A549 treated with CpdA at 1 μM for 4 hours (cell line): Measurements from ENCODE around the gene IL21R. TPM values are rescaled to one million over a fixed set of nuclear protein-coding genes. Genes with fewer than 3 reads are reported as not detected.

Experiments used
- total RNA-seq: library from RNA; stranded (reverse); fragments of 200-300 nt; extraction: Qiagen RNA extraction; gene quantifications from 5 replicates; pipeline ENCODE4 v1.2.3, GENCODE V29; 2022; ENCODE audit warnings: low read depth

Gene IL21R
- 0.02 to 0.04 TPM in 2 of 5 replicates, not detected in the others for total RNA-seq

GRCh38 chr16:27401768-27402568 is at the start of gene IL21R:
IL21R (plus strand) TSS chr16:27402174; CDS start chr16:27430072, 27,898 bp downstream.

Other genes with a start within 250 kb of the IL21R start
- 2.1 to 4.1 TPM (median 3.0 TPM) in 5 replicates for gene KDM8, start 198.6 kb upstream of the IL21R start, total RNA-seq
- 52.0 to 61.8 TPM (median 60.8 TPM) in 5 replicates for gene NSMCE1, start 133.4 kb upstream of the IL21R start, total RNA-seq
- 38.9 to 50.9 TPM (median 43.0 TPM) in 5 replicates for gene IL4R, start 88.2 kb upstream of the IL21R start, total RNA-seq
- gene GTF3C1, start 147.7 kb downstream of the IL21R start, total RNA-seq = 73.5 to 86.2 TPM (median 77.0 TPM) in 5 replicates
- gene KATNIP, start 148.0 kb downstream of the IL21R start, total RNA-seq = 10.8 to 16.6 TPM (median 15.8 TPM) in 5 replicates